GM23248 (cell line): ENCODE data around the gene ZBED5. TPM values are rescaled to one million over a fixed set of nuclear protein-coding genes. Genes with fewer than 3 reads are reported as not detected.
"Not testable (repeated sequence)": the region's sequence is repeated elsewhere in the genome, so short reads cannot be mapped to it uniquely, and the experiment has no call there.

ENCODE experiments used
- DNase-seq: peaks from one replicate; pipeline ENCODE4 v3.0.0-alpha.2; 2015
- H2AFZ ChIP-seq: fragments of 200-600 bp; sonication (generic); 2 replicates; pipeline ENCODE4 v1.6.1; 2016; ENCODE audit warnings: antibody characterized with exemption
- H3F3A ChIP-seq: fragments of 200-600 bp; sonication (generic); 2 replicates; pipeline ENCODE4 v1.6.1; 2016; ENCODE audit warnings: mild to moderate bottlenecking, antibody characterized with exemption, mixed run types; ENCODE audit not compliant: insufficient read depth
- H3K27ac ChIP-seq: fragments of 200-600 bp; sonication (generic); 2 replicates; pipeline ENCODE4 v1.5.1; 2016; ENCODE audit warnings: mild to moderate bottlenecking
- H3K27me3 ChIP-seq: fragments of 200-600 bp; sonication (generic); replicated peaks from 2 replicates; pipeline ENCODE4 v1.6.1; 2016; ENCODE audit warnings: mild to moderate bottlenecking; ENCODE audit not compliant: insufficient read depth
- H3K36me3 ChIP-seq: fragments of 200-600 bp; sonication (generic); 2 replicates; pipeline ENCODE4 v1.6.1; 2016; ENCODE audit warnings: low read depth, mild to moderate bottlenecking
- H3K4me1 ChIP-seq: fragments of 200-600 bp; sonication (generic); 2 replicates; pipeline ENCODE4 v1.6.1; 2016; ENCODE audit warnings: mild to moderate bottlenecking; ENCODE audit not compliant: insufficient read depth
- H3K4me2 ChIP-seq: fragments of 200-600 bp; sonication (generic); one replicate; pipeline ENCODE4 v1.6.1; 2016; ENCODE audit warnings: mild to moderate bottlenecking; ENCODE audit not compliant: unreplicated experiment
- H3K4me3 ChIP-seq: fragments of 200-600 bp; sonication (generic); 2 replicates; pipeline ENCODE4 v1.5.1; 2016; ENCODE audit warnings: mild to moderate bottlenecking
- H3K79me2 ChIP-seq: fragments of 200-600 bp; sonication (generic); 2 replicates; pipeline ENCODE4 v1.6.1; 2016; ENCODE audit warnings: mild to moderate bottlenecking; ENCODE audit not compliant: insufficient read depth
- H3K9ac ChIP-seq: fragments of 200-600 bp; sonication (generic); 2 replicates; pipeline ENCODE4 v1.6.1; 2016; ENCODE audit warnings: mild to moderate bottlenecking
- H3K9me2 ChIP-seq: fragments of 200-600 bp; sonication (generic); 2 replicates; pipeline ENCODE4 v1.6.1; 2016; ENCODE audit warnings: mixed run types, mild to moderate bottlenecking, moderate library complexity; ENCODE audit not compliant: insufficient read depth
- H3K9me3 ChIP-seq: fragments of 200-600 bp; sonication (generic); one replicate; pipeline ENCODE4 v1.6.1; 2017; ENCODE audit warnings: low read depth
- H4K20me1 ChIP-seq: fragments of 200-600 bp; sonication (generic); 2 replicates; pipeline ENCODE4 v1.6.0; 2016; ENCODE audit not compliant: insufficient read depth
- EZH2 ChIP-seq: fragments of 200-600 bp; sonication (generic); IDR thresholded peaks from 2 replicates; pipeline ENCODE4 v1.6.1; 2018; ENCODE audit warnings: antibody characterized with exemption, mild to moderate bottlenecking; ENCODE audit not compliant: insufficient read depth, poor library complexity, severe bottlenecking
- EZH2phosphoT487 ChIP-seq: fragments of 200-600 bp; sonication (generic); IDR thresholded peaks from 2 replicates; pipeline ENCODE4 v1.6.1; 2018; ENCODE audit warnings: antibody characterized with exemption, moderate library complexity, mild to moderate bottlenecking, low read depth; ENCODE audit not compliant: insufficient read depth
- WGBS, 2 experiments: methylation state at CpG; one replicate each; pipeline ENCODE4 v1.1.6; 2015 to 2017; ENCODE audit warnings: low lambda C conversion rate in 2 of 2, low coverage in 1 of 2; ENCODE audit errors: missing lambda C conversion rate in 2 of 2; 5-methylcytosine and 5-hydroxymethylcytosine counted together
- in situ Hi-C: fragments of 300-500 bp; cut with MboI; formaldehyde crosslinking; loops from 2 replicates; pipeline ENCODE4 v1.15.0; 2020
- polyA plus RNA-seq: library from polyadenylated mRNA; unstranded; fragments of >200 nt; fragmentation: Nextera tagmentation; extraction: Ambion mirVana; gene quantifications from 2 replicates; pipeline ENCODE4 v1.2.1, GENCODE V29; 2016
- total RNA-seq: library from RNA; depleted of rRNA; stranded (reverse); fragments of >200 nt; shearing (Covaris generic); gene quantifications from 2 replicates; pipeline ENCODE4 v1.2.3, GENCODE V29; 2014

The ZBED5 gene
- total and polyA plus RNA-seq, 2 experiments from 2014 or later: 25.6 to 27.8 TPM

DNA sequence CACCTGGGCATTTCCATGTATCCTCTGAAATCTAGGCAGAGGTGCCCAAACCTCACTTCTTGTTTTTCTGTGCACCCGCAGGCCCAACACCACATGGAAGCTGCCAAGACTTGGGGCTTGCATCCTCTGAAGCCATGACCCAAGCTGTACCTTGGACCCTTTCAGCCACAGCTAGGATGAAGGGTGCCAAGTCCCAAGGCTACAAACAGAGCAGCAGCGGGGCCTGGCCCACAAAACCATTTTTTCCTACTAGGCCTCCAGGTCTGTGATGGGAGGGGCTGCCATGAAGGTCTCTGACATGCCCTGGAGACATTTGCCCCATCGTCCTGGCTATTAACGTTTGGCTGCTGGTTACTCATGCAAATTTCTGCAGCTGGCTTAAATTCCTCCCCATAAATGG lies 28.7 kb downstream of the ZBED5 start:
- Histone ChIP-seq H3K27ac (no peak overlapping the region), H3K4me1 (no peaks in the 10 kb centered on the region), H3K9me2 (no peaks in the 10 kb centered on the region), H3K4me2 (no peak overlapping the region), H3K27me3 (no peaks in the 10 kb centered on the region), H3K9me3 (no peaks in the 10 kb centered on the region), H3K36me3 (no peaks in the 10 kb centered on the region), H3K79me2 (no peaks in the 10 kb centered on the region), H3K9ac (no peak overlapping the region), H2AFZ (no peak overlapping the region), H3K4me3 (no peak overlapping the region), H3F3A (no peaks in the 10 kb centered on the region), H4K20me1 (no peaks in the 10 kb centered on the region)
- TF ChIP-seq EZH2phosphoT487 (no peak), EZH2 (no peak)
- WGBS, 2 experiments: 86 to 89% methylated on average over 4 of the region's 4 CpGs
- no peak for DNase-seq
- in situ Hi-C loops: no loop called here

DNA sequence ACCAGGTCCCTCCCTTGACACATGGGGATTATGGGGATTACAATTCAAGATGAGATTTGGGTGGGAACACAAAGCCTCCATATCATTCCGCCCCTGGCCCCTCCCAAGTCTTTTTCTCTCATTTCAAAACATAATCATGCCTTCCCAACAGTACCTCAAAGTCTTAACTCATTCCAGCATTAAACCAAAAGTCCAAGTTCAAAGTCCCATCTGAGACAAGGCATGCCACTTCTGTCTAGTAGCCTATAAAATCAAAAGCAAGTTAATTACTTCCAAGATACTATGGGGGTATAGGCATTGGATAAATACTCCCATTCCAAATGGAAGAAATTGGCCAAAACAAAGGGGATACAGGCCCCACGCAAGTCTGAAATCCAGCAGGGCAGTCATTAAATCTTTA lies 29.5 kb downstream of the ZBED5 start:
- H3K4me2 ChIP-seq: no peak overlapping the region
- no peaks in the 10 kb centered on the region for H3K9me3 ChIP-seq
- in situ Hi-C loops: no loop called here
- 54 to 61% methylated on average over 2 of the region's 2 CpGs for whole genome bisulfite sequencing, 2 experiments
- H3K36me3 ChIP-seq: no peaks in the 10 kb centered on the region
- no peaks in the 10 kb centered on the region for H3F3A ChIP-seq
- no peaks in the 10 kb centered on the region for H3K9me2 ChIP-seq
- H3K4me3 ChIP-seq: no peak overlapping the region
- 0 out of 2 replicates have a peak, but pooled peaks cover 5% of the 10 kb centered on the region for H3K4me1 ChIP-seq
- no peak overlapping the region for H3K27ac ChIP-seq
- H4K20me1 ChIP-seq: no peaks in the 10 kb centered on the region
- TF ChIP-seq EZH2 (no peak), EZH2phosphoT487 (no peak)
- H3K9ac ChIP-seq: no peak overlapping the region
- H3K27me3 ChIP-seq: no peaks in the 10 kb centered on the region
- no peaks in the 10 kb centered on the region for H3K79me2 ChIP-seq
- DNase-seq: no peak
- H2AFZ ChIP-seq: no peak overlapping the region

- in situ Hi-C loops: no loop called here
- Histone ChIP-seq H3K4me2 (no peak overlapping the region), H4K20me1 (no peaks in the 10 kb centered on the region), H3K27me3 (no peaks in the 10 kb centered on the region), H3K4me1 (0 out of 2 replicates have a peak, but pooled peaks cover 9% of the 10 kb centered on the region), H3K27ac (no peak overlapping the region), H3K9me2 (no peaks in the 10 kb centered on the region), H3K36me3 (no peaks in the 10 kb centered on the region), H3K9me3 (no peaks in the 10 kb centered on the region), H3K4me3 (no peak overlapping the region), H3K79me2 (no peaks in the 10 kb centered on the region), H3F3A (no peaks in the 10 kb centered on the region), H3K9ac (no peak overlapping the region), H2AFZ (no peak overlapping the region)
- DNase-seq: no peak
- WGBS, 2 experiments: 84% methylated on average over 3 of the region's 3 CpGs
- TF ChIP-seq EZH2phosphoT487 (no peak), EZH2 (no peak)
Observed at GRCh38 chr11:10824888-10825287, 33.0 kb downstream of the ZBED5 start.

- no peaks in the 10 kb centered on the region for H3K9me2 ChIP-seq
- no peaks in the 10 kb centered on the region for H3K79me2 ChIP-seq
- no peaks in the 10 kb centered on the region for H4K20me1 ChIP-seq
- no peaks in the 10 kb centered on the region for H3K27me3 ChIP-seq
- whole genome bisulfite sequencing, 2 experiments: 14 to 26% methylated on average over 2 of the region's 2 CpGs
- no peak for TF ChIP-seq EZH2
- no peak for TF ChIP-seq EZH2phosphoT487
- in situ Hi-C loops: no loop called here
- H2AFZ ChIP-seq: peak overlapping the region; percentile 75
- peaks cover 17% of the 10 kb centered on the region for H3K4me1 ChIP-seq
- H3K36me3 ChIP-seq: no peaks in the 10 kb centered on the region
- peak overlapping the region; percentile 48 for H3K4me2 ChIP-seq
- no peak overlapping the region for H3K27ac ChIP-seq
- no peak for DNase-seq
- H3F3A ChIP-seq: peaks cover 13% of the 10 kb centered on the region
- no peak overlapping the region; the same call in 1 of the 2 replicates for H3K9ac ChIP-seq
- no peaks in the 10 kb centered on the region for H3K9me3 ChIP-seq
- peak overlapping the region; percentile 12 for H3K4me3 ChIP-seq
Observed at GRCh38 chr11:10823152-10823579, 34.7 kb downstream of the ZBED5 start.

DNA sequence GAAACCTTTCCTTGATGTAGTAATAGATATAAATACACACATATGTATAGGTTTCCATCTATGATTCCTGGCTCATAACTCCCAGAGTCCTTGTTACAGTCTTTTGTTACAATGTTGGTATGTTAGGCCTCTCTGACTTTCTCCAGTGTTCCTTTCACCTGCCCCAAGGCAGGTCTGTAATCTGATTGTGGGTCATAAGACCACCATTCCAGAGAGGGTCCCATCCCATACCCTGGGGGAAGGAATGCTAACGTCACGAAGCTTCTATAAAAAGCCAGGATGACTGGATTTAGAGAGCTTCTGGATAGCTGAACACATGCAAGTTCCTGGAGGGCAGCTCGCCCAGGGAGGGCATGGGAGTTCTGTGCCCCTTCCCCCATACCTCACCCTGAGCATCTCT lies 35.4 kb downstream of the ZBED5 start:
- H3K79me2 ChIP-seq, in situ Hi-C loops, DNase-seq, H3K9me2 ChIP-seq, H3K9ac ChIP-seq, H3K36me3 ChIP-seq, H3K4me2 ChIP-seq, H3K27ac ChIP-seq, H2AFZ ChIP-seq, H3K4me3 ChIP-seq, H4K20me1 ChIP-seq, H3K9me3 ChIP-seq, H3K27me3 ChIP-seq: not testable (repeated sequence)
- Histone ChIP-seq H3K4me1 (peaks cover 20% of the 10 kb centered on the region), H3F3A (peaks cover 17% of the 10 kb centered on the region)
- 93 to 100% methylated on average over 3 of the region's 3 CpGs for WGBS, 2 experiments
